Endothelial cell of umbilical vein (primary cell): ENCODE data around the gene ZNRD2.

Source experiments
- CTCF ChIP-seq, 2 donors: IDR thresholded peaks; 1 replicate in 1 of 2; 2 replicates in 1 of 2; pipeline ENCODE4 v1.5.1; 2011; ENCODE audit warnings: low read length in 2 of 2, mild to moderate bottlenecking in 2 of 2, moderate library complexity in 2 of 2, control low read depth in 1 of 2, inconsistent platforms in 1 of 2, low read depth in 1 of 2; ENCODE audit not compliant: insufficient read depth in 1 of 2; ENCODE audit errors: extremely low read depth in 1 of 2
- EZH2 ChIP-seq: IDR thresholded peaks from 2 replicates; pipeline ENCODE4 v1.6.1; 2012; ENCODE audit warnings: borderline replicate concordance, low read depth, mild to moderate bottlenecking, moderate library complexity, low read length, inconsistent platforms; ENCODE audit not compliant: severe bottlenecking
- JUN ChIP-seq: IDR thresholded peaks from 2 replicates; pipeline ENCODE4 v1.6.1; 2011; ENCODE audit warnings: borderline replicate concordance, low read depth; ENCODE audit not compliant: insufficient read length, insufficient read depth
- POLR2AphosphoS5 ChIP-seq: IDR thresholded peaks from 2 replicates; pipeline ENCODE4 v1.6.1; 2012; ENCODE audit warnings: low read depth, mild to moderate bottlenecking, control low read depth, low read length, moderate library complexity; ENCODE audit not compliant: insufficient read depth

- no peak for TF ChIP-seq JUN
- no peak for TF ChIP-seq POLR2AphosphoS5
- no peak for TF ChIP-seq CTCF (IDR thresholded peaks at IDR 0.05; ENCODE audit: extremely low read depth in 1 of 2, insufficient read depth in 1 of 2, low read depth in 1 of 2, low read length in 2 of 2)
- TF ChIP-seq EZH2: no peak
These were observed 40.1 kb downstream of the ZNRD2 start for GRCh38 chr11:65610404-65610803.
